DOHH2 (cell line): Measurements from ENCODE around the gene ALG11.

Source experiments
- EZH2phosphoT487 ChIP-seq: fragments of 200-600 bp; sonication (generic); IDR thresholded peaks from 2 replicates; pipeline ENCODE4 v1.6.1; 2017; ENCODE audit warnings: borderline replicate concordance, mild to moderate bottlenecking, antibody characterized with exemption, low read length, moderate library complexity, mixed read lengths
- TF ChIP-seq, protein P1 (sequence below): fragments of 200-600 bp; sonication (generic); IDR thresholded peaks from one replicate; pipeline ENCODE4 v1.5.1; 2014; ENCODE audit warnings: antibody characterized with exemption, mild to moderate bottlenecking, low read depth, low read length; ENCODE audit not compliant: poor library complexity, severe bottlenecking

DNA sequence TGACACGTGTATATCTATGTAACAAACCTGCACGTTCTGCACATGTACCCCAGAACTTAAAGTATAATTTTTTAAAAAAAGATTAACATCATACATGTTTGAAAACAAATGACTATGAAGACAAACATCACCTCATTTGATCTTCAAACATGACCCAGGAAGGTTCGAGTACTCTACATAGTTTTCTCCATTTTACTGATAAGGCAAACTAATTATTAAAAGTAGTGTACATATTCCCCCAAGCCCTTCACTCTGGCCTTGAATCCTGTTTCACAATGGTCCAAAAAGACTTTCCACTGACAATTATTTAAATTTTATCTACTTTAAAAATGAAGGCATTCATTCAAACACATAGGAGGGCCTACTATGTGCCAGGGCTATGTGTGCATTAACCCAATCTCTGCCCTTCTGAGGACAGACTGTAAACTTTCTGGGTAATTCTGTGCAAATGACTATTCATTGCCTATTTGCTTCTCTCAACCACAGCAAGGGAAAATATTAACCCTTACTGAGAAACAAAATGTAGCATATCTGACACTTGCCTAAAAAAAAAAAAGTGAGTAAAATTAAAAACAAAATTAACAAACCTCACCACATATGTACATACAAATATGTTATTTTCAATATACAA is 23.1 kb upstream of the ALG11 start:
- TF ChIP-seq, protein P1, sequence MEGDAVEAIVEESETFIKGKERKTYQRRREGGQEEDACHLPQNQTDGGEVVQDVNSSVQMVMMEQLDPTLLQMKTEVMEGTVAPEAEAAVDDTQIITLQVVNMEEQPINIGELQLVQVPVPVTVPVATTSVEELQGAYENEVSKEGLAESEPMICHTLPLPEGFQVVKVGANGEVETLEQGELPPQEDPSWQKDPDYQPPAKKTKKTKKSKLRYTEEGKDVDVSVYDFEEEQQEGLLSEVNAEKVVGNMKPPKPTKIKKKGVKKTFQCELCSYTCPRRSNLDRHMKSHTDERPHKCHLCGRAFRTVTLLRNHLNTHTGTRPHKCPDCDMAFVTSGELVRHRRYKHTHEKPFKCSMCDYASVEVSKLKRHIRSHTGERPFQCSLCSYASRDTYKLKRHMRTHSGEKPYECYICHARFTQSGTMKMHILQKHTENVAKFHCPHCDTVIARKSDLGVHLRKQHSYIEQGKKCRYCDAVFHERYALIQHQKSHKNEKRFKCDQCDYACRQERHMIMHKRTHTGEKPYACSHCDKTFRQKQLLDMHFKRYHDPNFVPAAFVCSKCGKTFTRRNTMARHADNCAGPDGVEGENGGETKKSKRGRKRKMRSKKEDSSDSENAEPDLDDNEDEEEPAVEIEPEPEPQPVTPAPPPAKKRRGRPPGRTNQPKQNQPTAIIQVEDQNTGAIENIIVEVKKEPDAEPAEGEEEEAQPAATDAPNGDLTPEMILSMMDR = no peak
- TF ChIP-seq EZH2phosphoT487 = no peak
